Hematopoietic multipotent progenitor cell treated with erythropoietin and hydrocortisone succinate and interleukin-3 and kit ligand, for 4 days (in vitro differentiated cells): Measurements from ENCODE around the gene CYP26B1.
A peak's percentile ranks its signal among the peaks of the same experiment; 100 is the strongest.

ENCODE experiments used
- DNase-seq: peaks from one replicate; pipeline ENCODE4 v3.0.0-alpha.2; 2015

Gene CYP26B1

GRCh38 chr2:72128059-72128842, 19.4 kb downstream of the CYP26B1 start:
- DNase-seq, result no peak

- no peak for DNase-seq
Measured at GRCh38 chr2:72127401-72128058, 20.1 kb downstream of the CYP26B1 start.

- no peak for DNase-seq
Measured at GRCh38 chr2:72126186-72127100, 21.2 kb downstream of the CYP26B1 start.

- no peak for DNase-seq
Measured at GRCh38 chr2:72124376-72124775, 23.3 kb downstream of the CYP26B1 start.

GRCh38 chr2:72121153-72121552, 26.5 kb downstream of the CYP26B1 start:
- no peak for DNase-seq

- no peak for DNase-seq
Measured at GRCh38 chr2:72118951-72119350, 28.7 kb downstream of the CYP26B1 start.

- DNase-seq, result no peak
Measured at GRCh38 chr2:72118386-72118785, 29.3 kb downstream of the CYP26B1 start.

- no peak for DNase-seq
Measured at GRCh38 chr2:72117718-72118117, 29.9 kb downstream of the CYP26B1 start.

- DNase-seq, result no peak
Measured at GRCh38 chr2:72117029-72117428, 30.6 kb downstream of the CYP26B1 start.

- DNase-seq, result peak; percentile 33
Measured at GRCh38 chr2:72116081-72116533, 31.6 kb downstream of the CYP26B1 start.

- no peak for DNase-seq
Measured at GRCh38 chr2:72115110-72116080, 32.3 kb downstream of the CYP26B1 start.

- DNase-seq, result no peak
Measured at GRCh38 chr2:72114693-72115051, 33.0 kb downstream of the CYP26B1 start.

GRCh38 chr2:72113847-72114692, 33.6 kb downstream of the CYP26B1 start:
- DNase-seq, result no peak

GRCh38 chr2:72112981-72113846, 34.4 kb downstream of the CYP26B1 start:
- no peak for DNase-seq

- DNase-seq, result no peak
Measured at GRCh38 chr2:72112401-72112800, 35.3 kb downstream of the CYP26B1 start.

- DNase-seq, result no peak
Measured at GRCh38 chr2:72111061-72111460, 36.6 kb downstream of the CYP26B1 start.

GRCh38 chr2:72109904-72110303, 37.8 kb downstream of the CYP26B1 start:
- no peak for DNase-seq

- DNase-seq, result no peak
Measured at GRCh38 chr2:72109291-72109690, 38.4 kb downstream of the CYP26B1 start.

- no peak for DNase-seq
Measured at GRCh38 chr2:72108121-72108520, 39.5 kb downstream of the CYP26B1 start.

- DNase-seq, result no peak
Measured at GRCh38 chr2:72106978-72107377, 40.7 kb downstream of the CYP26B1 start.
